SK-N-SH treated with all-trans-retinoic acid at 6 μM for 48 hours (cell line): Measurements from ENCODE around the gene UCN.

Source experiments
- ATAC-seq: fragments of 200-7000 bp; cut with Tn5 transposase; 3 replicates; pipeline ENCODE4 v1.9.1; 2020; ENCODE audit warnings: mild to moderate bottlenecking, moderate library complexity
- ARNTL ChIP-seq: fragments of 450-650 bp; formaldehyde crosslinking; IDR thresholded peaks from 2 replicates; pipeline ENCODE4 v1.5.0; 2020; ENCODE audit warnings: low read depth, mild to moderate bottlenecking, moderate library complexity, borderline replicate concordance
- CSDC2 ChIP-seq: fragments of 250-450 bp; sonication (Bioruptor Pico); IDR thresholded peaks from 2 replicates; pipeline ENCODE4 v1.5.0; 2020; ENCODE audit warnings: mild to moderate bottlenecking, moderate library complexity
- ESRRG ChIP-seq: fragments of 250-450 bp; sonication (Bioruptor Pico); IDR thresholded peaks from 2 replicates; pipeline ENCODE4 v1.6.1; 2021; ENCODE audit warnings: mild to moderate bottlenecking
- GLIS3 ChIP-seq: fragments of 250-450 bp; sonication (Bioruptor Pico); IDR thresholded peaks from 2 replicates; pipeline ENCODE4 v1.5.0; 2020; ENCODE audit warnings: mild to moderate bottlenecking, moderate library complexity
- ISL1 ChIP-seq: fragments of 250-450 bp; sonication (Bioruptor Pico); IDR thresholded peaks from 2 replicates; pipeline ENCODE4 v2.1.2; 2022; ENCODE audit warnings: mild to moderate bottlenecking, moderate library complexity
- OSR1 ChIP-seq: fragments of 250-450 bp; sonication (Bioruptor Pico); IDR thresholded peaks from 2 replicates; pipeline ENCODE4 v1.8.0; 2022; ENCODE audit warnings: moderate library complexity, mild to moderate bottlenecking, inconsistent platforms
- PPARA ChIP-seq: fragments of 250-450 bp; sonication (Bioruptor Pico); IDR thresholded peaks from 2 replicates; pipeline ENCODE4 v1.5.0; 2020; ENCODE audit warnings: mild to moderate bottlenecking, borderline replicate concordance
- RARB ChIP-seq: fragments of 250-450 bp; sonication (Bioruptor Pico); IDR thresholded peaks from 2 replicates; pipeline ENCODE4 v1.8.0; 2021; ENCODE audit warnings: mild to moderate bottlenecking, moderate library complexity
- SNAI2 ChIP-seq: fragments of 250-450 bp; sonication (Bioruptor Pico); IDR thresholded peaks from 2 replicates; pipeline ENCODE4 v1.5.0; 2020; ENCODE audit warnings: mild to moderate bottlenecking, moderate library complexity
- TCF4 ChIP-seq: fragments of 250-450 bp; sonication (Bioruptor Pico); IDR thresholded peaks from 2 replicates; pipeline ENCODE4 v1.8.0; 2021; ENCODE audit warnings: mild to moderate bottlenecking, moderate library complexity, borderline replicate concordance
- TOX ChIP-seq: fragments of 250-450 bp; sonication (Bioruptor Pico); IDR thresholded peaks from 2 replicates; pipeline ENCODE4 v1.8.0; 2021; ENCODE audit warnings: mild to moderate bottlenecking, moderate library complexity, borderline replicate concordance
- ZC3H10 ChIP-seq: fragments of 250-450 bp; sonication (Bioruptor Pico); IDR thresholded peaks from 2 replicates; pipeline ENCODE4 v1.5.1; 2021; ENCODE audit warnings: mild to moderate bottlenecking, moderate library complexity
- ZFP3 ChIP-seq: fragments of 250-450 bp; sonication (Bioruptor Pico); IDR thresholded peaks from 2 replicates; pipeline ENCODE4 v1.5.0; 2020; ENCODE audit warnings: mild to moderate bottlenecking, moderate library complexity
- ZFP30 ChIP-seq: fragments of 450-650 bp; formaldehyde crosslinking; IDR thresholded peaks from 2 replicates; pipeline ENCODE4 v1.5.0; 2022; ENCODE audit warnings: mild to moderate bottlenecking, moderate library complexity
- ZNF565 ChIP-seq: fragments of 450-650 bp; formaldehyde crosslinking; conservative IDR thresholded peaks from 2 replicates; pipeline ENCODE4 v1.5.0; 2020; ENCODE audit warnings: low read depth, mild to moderate bottlenecking, moderate library complexity
- ZNF70 ChIP-seq: fragments of 450-650 bp; formaldehyde crosslinking; IDR thresholded peaks from 2 replicates; pipeline ENCODE4 v1.5.0; 2020; ENCODE audit warnings: mild to moderate bottlenecking, moderate library complexity
- ZNF8 ChIP-seq: fragments of 450-650 bp; formaldehyde crosslinking; IDR thresholded peaks from 2 replicates; pipeline ENCODE4 v1.5.0; 2020; ENCODE audit warnings: mild to moderate bottlenecking, moderate library complexity
- TF ChIP-seq, protein P1 (sequence below): fragments of 250-450 bp; sonication (Bioruptor Pico); IDR thresholded peaks from 2 replicates; pipeline ENCODE4 v1.8.0; 2020; ENCODE audit warnings: mild to moderate bottlenecking, moderate library complexity, borderline replicate concordance
- TF ChIP-seq, protein P2 (sequence below): fragments of 250-450 bp; sonication (Bioruptor Pico); IDR thresholded peaks from 2 replicates; pipeline ENCODE4 v1.5.1; 2020; ENCODE audit warnings: low read depth, mild to moderate bottlenecking, moderate library complexity
- TF ChIP-seq, protein P3 (sequence below): fragments of 250-450 bp; sonication (Bioruptor Pico); IDR thresholded peaks from 2 replicates; pipeline ENCODE4 v1.5.0; 2020; ENCODE audit warnings: mild to moderate bottlenecking, moderate library complexity
- TF ChIP-seq, protein P4 (sequence below): fragments of 250-450 bp; sonication (Bioruptor Pico); IDR thresholded peaks from 2 replicates; pipeline ENCODE4 v1.5.1; 2021; ENCODE audit warnings: mild to moderate bottlenecking, moderate library complexity
- TF ChIP-seq, protein P5 (sequence below): fragments of 250-450 bp; sonication (Bioruptor Pico); IDR thresholded peaks from 2 replicates; pipeline ENCODE4 v1.8.0; 2021; ENCODE audit warnings: low read depth, mild to moderate bottlenecking, moderate library complexity, borderline replicate concordance

The UCN gene

DNA sequence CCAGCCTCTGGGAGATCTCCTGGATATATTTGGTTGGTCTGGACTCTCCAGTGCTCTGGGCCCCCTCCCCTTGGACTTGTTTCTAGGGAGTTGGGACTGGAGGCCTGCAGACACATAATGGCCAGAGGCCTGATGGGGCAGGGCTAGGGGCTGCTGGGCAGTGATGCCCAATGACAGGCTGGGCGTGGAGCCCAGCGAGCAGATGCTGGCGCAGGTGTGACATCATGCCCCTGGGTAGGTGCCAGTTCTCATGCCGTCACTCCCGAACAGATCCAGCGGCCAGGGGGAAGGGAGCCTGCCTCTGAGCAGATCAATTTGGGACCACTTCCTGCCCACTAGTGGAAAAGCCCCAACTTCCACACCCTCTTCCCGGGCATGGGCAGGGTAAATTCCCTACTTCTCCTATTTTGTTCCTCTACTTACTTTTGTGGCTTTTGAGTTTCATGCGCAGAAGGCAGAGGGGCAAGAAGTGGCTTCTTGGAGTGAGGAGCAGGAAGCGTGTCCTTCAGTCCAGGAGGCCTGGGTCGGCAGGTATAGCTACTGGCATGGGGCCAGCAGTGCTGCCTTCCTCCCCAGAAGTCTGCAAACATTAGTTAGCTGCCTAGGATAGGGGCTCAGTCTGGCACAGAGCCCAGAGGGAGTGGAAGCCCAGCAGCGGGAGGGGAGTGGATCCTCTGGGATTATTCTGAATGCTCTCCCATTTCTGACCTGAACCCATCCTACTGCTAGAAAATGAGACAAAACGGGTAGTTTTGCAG lies 8.6 kb upstream of the UCN start:
- ATAC-seq = no peak
- TF ChIP-seq SNAI2 (CRISPR knock-in tag) (no peak), GLIS3 (no peak), ZFP30 (CRISPR knock-in tag) (no peak), ESRRG (CRISPR knock-in tag) (no peak), ARNTL (CRISPR knock-in tag) (no peak), PPARA (CRISPR knock-in tag) (no peak), ZNF70 (CRISPR knock-in tag) (no peak), ZNF8 (no peak), OSR1 (no peak), ISL1 (CRISPR knock-in tag) (no peak), ZC3H10 (CRISPR knock-in tag) (no peak), RARB (no peak), TOX (no peak)
- TF ChIP-seq, protein P1, sequence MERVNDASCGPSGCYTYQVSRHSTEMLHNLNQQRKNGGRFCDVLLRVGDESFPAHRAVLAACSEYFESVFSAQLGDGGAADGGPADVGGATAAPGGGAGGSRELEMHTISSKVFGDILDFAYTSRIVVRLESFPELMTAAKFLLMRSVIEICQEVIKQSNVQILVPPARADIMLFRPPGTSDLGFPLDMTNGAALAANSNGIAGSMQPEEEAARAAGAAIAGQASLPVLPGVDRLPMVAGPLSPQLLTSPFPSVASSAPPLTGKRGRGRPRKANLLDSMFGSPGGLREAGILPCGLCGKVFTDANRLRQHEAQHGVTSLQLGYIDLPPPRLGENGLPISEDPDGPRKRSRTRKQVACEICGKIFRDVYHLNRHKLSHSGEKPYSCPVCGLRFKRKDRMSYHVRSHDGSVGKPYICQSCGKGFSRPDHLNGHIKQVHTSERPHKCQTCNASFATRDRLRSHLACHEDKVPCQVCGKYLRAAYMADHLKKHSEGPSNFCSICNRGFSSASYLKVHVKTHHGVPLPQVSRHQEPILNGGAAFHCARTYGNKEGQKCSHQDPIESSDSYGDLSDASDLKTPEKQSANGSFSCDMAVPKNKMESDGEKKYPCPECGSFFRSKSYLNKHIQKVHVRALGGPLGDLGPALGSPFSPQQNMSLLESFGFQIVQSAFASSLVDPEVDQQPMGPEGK (CRISPR knock-in tag) = no peak
- TF ChIP-seq, protein P2, sequence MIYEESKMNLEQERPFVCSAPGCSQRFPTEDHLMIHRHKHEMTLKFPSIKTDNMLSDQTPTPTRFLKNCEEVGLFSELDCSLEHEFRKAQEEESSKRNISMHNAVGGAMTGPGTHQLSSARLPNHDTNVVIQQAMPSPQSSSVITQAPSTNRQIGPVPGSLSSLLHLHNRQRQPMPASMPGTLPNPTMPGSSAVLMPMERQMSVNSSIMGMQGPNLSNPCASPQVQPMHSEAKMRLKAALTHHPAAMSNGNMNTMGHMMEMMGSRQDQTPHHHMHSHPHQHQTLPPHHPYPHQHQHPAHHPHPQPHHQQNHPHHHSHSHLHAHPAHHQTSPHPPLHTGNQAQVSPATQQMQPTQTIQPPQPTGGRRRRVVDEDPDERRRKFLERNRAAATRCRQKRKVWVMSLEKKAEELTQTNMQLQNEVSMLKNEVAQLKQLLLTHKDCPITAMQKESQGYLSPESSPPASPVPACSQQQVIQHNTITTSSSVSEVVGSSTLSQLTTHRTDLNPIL = no peak
- TF ChIP-seq, protein P3, sequence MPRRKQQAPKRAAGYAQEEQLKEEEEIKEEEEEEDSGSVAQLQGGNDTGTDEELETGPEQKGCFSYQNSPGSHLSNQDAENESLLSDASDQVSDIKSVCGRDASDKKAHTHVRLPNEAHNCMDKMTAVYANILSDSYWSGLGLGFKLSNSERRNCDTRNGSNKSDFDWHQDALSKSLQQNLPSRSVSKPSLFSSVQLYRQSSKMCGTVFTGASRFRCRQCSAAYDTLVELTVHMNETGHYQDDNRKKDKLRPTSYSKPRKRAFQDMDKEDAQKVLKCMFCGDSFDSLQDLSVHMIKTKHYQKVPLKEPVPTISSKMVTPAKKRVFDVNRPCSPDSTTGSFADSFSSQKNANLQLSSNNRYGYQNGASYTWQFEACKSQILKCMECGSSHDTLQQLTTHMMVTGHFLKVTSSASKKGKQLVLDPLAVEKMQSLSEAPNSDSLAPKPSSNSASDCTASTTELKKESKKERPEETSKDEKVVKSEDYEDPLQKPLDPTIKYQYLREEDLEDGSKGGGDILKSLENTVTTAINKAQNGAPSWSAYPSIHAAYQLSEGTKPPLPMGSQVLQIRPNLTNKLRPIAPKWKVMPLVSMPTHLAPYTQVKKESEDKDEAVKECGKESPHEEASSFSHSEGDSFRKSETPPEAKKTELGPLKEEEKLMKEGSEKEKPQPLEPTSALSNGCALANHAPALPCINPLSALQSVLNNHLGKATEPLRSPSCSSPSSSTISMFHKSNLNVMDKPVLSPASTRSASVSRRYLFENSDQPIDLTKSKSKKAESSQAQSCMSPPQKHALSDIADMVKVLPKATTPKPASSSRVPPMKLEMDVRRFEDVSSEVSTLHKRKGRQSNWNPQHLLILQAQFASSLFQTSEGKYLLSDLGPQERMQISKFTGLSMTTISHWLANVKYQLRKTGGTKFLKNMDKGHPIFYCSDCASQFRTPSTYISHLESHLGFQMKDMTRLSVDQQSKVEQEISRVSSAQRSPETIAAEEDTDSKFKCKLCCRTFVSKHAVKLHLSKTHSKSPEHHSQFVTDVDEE = no peak
- TF ChIP-seq, protein P4, sequence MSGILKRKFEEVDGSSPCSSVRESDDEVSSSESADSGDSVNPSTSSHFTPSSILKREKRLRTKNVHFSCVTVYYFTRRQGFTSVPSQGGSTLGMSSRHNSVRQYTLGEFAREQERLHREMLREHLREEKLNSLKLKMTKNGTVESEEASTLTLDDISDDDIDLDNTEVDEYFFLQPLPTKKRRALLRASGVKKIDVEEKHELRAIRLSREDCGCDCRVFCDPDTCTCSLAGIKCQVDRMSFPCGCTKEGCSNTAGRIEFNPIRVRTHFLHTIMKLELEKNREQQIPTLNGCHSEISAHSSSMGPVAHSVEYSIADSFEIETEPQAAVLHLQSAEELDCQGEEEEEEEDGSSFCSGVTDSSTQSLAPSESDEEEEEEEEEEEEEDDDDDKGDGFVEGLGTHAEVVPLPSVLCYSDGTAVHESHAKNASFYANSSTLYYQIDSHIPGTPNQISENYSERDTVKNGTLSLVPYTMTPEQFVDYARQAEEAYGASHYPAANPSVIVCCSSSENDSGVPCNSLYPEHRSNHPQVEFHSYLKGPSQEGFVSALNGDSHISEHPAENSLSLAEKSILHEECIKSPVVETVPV (CRISPR knock-in tag) = no peak

DNA sequence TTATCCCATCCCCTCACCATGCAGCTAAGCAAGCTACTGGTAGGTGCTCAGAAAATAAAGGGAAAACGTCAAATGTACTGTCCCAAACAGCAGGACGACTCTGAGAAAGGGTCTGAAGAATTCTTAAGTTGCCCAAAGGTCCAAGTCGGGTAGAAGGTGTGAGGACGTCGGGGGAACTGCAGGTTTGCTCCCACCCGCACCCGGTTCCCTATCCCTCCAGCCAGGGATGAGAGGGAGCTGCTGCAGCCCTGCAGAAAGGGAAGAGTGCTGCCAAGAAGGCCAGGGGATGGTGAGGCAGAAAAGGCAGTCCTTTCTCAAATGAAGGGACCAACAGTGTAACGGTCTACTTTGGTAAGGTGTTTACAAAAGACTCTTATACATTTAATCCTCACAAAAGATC lies 6.9 kb upstream of the UCN start:
- no peak for ATAC-seq
- TF ChIP-seq ZFP3 = no peak
- TF ChIP-seq TCF4 = no peak
- no peak for TF ChIP-seq ZFP30 (CRISPR knock-in tag)
- TF ChIP-seq, protein P4 (CRISPR knock-in tag) = no peak
- no peak for TF ChIP-seq ZNF8
- no peak for TF ChIP-seq CSDC2 (CRISPR knock-in tag)
- no peak for TF ChIP-seq ZNF565 (CRISPR knock-in tag)
- no peak for TF ChIP-seq ZNF70 (CRISPR knock-in tag)
- TF ChIP-seq, all 23 proteins: peak for 0

DNA sequence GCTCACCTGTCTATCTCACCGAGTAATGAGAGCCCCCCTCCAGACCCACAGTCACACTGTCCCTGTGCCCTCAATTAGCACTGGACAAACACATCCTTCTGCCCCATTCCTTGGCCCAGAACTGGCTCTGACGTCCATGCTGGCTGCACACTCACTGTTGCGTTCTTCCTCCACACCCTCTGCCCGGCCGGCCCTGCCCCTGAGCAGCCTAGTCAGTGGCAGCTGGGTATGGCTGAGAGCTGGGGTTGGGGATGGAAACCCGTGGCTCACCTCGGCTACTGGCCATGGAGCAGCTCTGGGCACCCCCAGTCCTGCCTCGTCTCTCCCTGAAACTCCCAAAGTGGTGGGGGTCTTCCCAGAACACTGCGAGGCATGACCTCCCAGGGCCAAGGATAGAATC lies 6.5 kb upstream of the UCN start:
- no peak for ATAC-seq
- TF ChIP-seq TCF4 (no peak), ZNF70 (CRISPR knock-in tag) (no peak), RARB (no peak), ZNF8 (no peak), ZC3H10 (CRISPR knock-in tag) (no peak), GLIS3 (no peak), CSDC2 (CRISPR knock-in tag) (no peak), ARNTL (CRISPR knock-in tag) (no peak), ZFP3 (no peak), PPARA (CRISPR knock-in tag) (no peak), TOX (no peak), ZFP30 (CRISPR knock-in tag) (no peak), ISL1 (CRISPR knock-in tag) (no peak), ZNF565 (CRISPR knock-in tag) (no peak), SNAI2 (CRISPR knock-in tag) (no peak)
- TF ChIP-seq, protein P3 = no peak
- TF ChIP-seq, protein P5, sequence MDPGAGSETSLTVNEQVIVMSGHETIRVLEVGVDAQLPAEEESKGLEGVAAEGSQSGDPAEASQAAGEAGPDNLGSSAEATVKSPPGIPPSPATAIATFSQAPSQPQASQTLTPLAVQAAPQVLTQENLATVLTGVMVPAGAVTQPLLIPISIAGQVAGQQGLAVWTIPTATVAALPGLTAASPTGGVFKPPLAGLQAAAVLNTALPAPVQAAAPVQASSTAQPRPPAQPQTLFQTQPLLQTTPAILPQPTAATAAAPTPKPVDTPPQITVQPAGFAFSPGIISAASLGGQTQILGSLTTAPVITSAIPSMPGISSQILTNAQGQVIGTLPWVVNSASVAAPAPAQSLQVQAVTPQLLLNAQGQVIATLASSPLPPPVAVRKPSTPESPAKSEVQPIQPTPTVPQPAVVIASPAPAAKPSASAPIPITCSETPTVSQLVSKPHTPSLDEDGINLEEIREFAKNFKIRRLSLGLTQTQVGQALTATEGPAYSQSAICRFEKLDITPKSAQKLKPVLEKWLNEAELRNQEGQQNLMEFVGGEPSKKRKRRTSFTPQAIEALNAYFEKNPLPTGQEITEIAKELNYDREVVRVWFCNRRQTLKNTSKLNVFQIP (CRISPR knock-in tag) = no peak
